AG08395 (cell line): ENCODE measurements around the gene PLXNB1.

ENCODE experiments used
- DNase-seq: peaks from one replicate; pipeline ENCODE4 v3.0.0; 2012; ENCODE audit warnings: mixed read lengths, low spot score

PLXNB1 gene

DNA sequence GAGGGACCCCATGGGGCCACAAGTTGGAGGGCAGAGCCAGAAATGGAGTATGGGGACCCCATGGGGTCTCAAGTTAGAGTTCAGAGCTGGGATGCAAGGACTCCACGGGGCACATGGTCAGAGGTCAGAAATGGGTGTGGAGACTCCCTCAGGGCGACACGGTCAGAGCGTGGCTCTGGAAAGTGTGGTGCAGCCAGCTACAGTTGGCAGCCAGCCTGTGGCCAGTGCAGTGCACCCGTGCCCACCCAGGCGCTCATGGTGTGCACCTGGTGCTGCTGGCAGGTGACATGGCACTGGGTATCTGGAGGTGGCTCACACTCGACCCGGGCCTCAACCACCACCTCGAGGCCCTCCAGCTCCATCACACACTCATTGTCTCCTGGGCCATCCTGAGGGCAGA lies 11.2 kb downstream of the PLXNB1 start:
- no peak for DNase-seq

GRCh38 chr3:48418140-48418539 lies 11.7 kb downstream of the PLXNB1 start:
- DNase-seq = no peak

- no peak for DNase-seq
Observed at GRCh38 chr3:48417529-48418108, 12.3 kb downstream of the PLXNB1 start.

- DNase-seq = no peak
Observed at GRCh38 chr3:48416546-48416945, 13.3 kb downstream of the PLXNB1 start.

- no peak for DNase-seq
Observed at GRCh38 chr3:48416091-48416505, 13.8 kb downstream of the PLXNB1 start.

- no peak for DNase-seq
Observed at GRCh38 chr3:48415251-48415953, 14.5 kb downstream of the PLXNB1 start.

DNA sequence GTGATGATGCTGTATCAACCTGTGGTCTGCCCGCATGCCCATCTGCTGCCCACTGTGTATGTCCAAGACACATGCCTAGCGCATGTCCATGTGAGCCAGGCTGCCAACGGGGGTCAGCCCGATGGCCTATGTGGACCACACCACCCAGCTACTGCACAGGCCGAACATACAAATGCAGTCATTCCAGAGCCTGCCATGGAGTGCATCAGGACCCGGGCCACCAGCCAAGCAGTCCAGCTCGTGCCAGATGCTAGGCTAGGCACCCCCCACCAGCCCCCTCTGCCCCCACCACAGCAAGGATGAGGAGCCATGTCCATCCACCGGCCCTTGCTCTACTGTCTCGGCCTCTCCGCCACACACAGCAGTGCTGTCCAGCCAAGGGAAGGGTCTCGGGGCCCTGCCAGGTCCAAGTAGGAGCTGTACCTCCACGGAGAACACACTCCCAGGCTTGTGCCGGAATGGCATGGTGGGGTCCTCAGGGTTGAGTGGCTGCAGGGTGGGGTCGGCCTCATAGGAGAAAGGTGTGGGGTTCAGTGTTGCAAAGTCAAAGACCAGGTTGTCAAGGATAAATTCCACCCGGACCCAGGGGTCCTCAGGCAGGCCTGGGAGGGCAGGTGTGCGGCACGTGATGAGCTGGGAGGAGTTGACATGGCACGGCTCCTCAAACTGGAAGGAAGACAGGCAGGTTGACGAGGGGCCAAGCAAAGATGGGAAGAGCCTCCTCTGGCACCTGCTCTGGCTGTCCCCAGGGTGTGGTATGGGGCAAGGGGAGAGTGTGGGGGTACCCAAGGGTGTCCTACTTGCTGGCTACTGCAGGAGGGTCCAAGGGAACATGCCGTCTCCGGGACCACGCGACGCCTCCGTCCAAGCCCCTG lies 15.3 kb downstream of the PLXNB1 start:
- no peak for DNase-seq

- DNase-seq = no peak
Observed at GRCh38 chr3:48413611-48414010, 16.3 kb downstream of the PLXNB1 start.

DNA sequence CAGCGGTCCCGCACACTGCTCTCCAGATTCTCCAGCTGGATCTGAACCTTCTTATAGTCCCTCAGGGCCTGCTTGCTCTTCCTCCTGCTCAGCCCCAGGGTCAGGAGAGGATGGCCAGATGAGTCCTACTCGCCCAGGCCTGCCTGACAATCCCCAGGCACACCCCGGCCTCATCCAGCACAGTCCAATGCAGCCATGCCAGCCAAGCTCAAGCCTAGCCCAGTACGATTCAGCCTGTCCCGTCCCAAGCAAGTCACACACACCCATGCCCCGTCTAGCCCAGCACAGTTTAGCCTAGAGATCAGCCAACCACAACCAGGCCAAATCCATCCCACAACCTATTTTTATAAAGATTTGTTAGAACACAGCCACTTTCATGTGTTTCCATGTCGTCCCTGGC lies 16.8 kb downstream of the PLXNB1 start:
- DNase-seq = no peak

GRCh38 chr3:48412375-48413001 lies 17.4 kb downstream of the PLXNB1 start:
- DNase-seq = no peak

DNA sequence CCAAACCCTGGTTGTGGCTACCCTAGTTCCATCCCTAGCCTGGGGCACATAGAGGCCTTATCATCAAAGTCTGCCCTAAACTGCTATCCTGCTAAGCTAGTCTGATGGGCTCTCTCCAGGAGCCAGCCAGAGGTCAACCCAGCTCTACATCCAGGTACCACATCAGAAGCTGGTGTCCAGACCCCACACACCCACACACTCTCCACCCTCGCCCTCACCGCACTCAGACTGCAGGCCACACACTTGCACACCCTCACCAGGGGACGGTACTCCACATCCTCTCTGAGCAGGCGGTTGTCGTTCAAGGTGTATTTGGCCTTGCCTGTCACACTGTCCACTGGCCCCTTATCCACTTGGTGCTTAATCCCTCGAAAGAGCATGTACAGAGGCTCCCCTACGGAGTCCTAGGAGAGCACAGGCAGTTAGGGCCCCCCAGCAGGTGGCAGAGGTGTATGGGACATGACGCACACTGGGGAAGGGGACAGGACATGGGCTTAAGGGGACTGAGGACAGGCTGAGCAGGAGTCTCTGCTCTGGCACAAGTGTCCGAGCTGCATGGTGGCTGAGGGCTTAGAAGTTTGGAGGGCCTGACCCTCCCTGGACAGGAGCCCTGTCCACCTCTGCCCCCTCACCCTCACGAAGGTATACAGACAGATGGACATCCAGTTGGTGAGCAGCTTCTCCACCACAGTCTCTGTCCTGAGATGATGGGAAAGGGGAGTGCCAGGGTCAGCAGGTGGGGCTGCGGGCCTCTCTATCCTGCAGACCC lies 18.1 kb downstream of the PLXNB1 start:
- no peak for DNase-seq

GRCh38 chr3:48411041-48411588 lies 18.8 kb downstream of the PLXNB1 start:
- no peak for DNase-seq

DNA sequence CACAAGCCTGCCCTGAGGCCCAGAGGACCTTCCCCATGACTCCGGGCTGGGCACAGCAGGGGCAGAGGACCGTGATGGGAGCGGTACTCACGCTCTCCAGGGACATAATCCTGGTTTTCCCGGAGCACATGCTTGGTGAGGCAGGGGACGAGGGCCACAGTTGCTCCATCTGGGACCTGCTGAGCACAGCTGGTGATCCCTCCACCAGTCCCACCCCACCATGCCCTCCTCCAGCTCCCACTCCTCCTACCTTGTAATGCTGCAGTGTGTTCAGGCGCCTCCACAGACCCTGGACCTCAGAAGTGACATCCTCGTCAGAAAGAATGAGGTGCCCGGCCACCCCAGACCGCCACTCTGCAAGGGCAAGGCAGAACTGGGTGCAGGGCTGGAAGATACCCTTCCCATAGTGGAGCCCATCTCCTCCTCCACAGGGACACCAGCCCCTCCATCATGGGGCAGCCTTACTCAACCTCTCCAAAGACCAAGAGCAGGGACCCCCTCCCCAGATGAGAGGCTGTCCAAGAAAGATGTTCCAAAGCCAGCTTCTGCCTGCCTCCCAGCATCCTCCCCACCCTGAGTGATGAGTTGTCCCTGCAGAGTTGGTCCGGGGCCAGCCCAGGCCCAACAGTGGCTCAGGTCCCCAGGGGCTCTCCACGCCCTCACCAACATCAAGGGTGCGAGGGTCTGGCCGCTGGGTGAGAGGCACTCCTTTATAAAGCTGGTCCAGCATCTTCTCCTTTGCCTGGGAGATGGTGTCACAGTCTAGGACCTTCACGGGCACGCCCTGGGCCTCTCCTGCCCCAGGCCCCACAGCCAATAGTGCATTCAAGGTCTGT lies 19.5 kb downstream of the PLXNB1 start:
- DNase-seq = no peak

DNA sequence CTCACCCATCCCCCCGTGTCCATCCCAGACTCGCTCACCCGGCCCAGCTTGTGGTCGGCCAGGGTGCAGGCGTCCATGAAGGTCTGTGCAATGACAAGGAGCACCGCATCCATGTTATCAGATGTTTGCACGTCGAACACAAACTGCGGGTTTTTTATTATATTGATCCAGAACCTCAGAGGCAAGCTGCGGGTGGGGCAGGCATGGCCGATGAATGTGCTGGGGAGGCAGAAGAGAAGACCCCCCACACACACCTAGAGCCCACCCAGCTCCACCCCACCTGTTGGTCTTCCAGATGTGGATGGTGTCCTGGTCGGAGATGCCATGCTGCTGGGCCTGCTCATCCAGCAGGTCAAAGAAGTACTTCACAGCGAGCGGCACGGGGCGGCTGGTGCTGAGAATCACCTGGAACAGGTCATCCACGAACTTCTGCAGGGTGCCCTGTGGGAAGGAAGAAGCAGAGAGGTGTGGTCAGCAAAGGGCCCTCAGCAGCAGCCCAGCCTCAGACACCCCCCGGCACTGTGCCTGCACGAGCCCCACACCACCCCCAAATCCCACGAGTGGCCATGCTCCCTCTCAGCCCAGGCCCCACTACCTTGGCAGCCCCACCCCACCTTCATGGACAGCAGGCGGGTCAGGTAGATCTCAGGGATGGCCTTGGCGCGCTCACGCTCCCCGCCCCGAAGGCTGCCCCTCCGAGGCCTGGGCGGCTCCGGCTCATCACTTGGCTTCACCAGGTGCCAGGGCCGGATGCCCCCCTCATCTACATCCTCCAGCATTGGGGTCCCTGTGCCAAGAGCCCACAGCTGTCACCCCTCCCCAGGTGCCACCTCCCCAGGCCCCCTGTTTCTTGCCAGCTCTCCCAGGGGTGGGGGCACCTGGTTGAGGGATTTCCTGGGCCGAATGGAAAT lies 20.3 kb downstream of the PLXNB1 start:
- DNase-seq = no peak

GRCh38 chr3:48408823-48409281 lies 21.0 kb downstream of the PLXNB1 start:
- DNase-seq = no peak

GRCh38 chr3:48407542-48408099 lies 22.3 kb downstream of the PLXNB1 start:
- DNase-seq = no peak

GRCh38 chr3:48406443-48407431 lies 23.1 kb downstream of the PLXNB1 start:
- DNase-seq = no peak

GRCh38 chr3:48405971-48406370 lies 23.9 kb downstream of the PLXNB1 start:
- no peak for DNase-seq
